Nephron progenitor cell (in vitro differentiated cells): ENCODE measurements around the gene RUNX3.

Source experiments
- DNase-seq: peaks from one replicate; pipeline ENCODE4 v3.0.0; 2021
- H3K27ac Mint-ChIP-seq: 2 replicates; pipeline ENCODE4 v1.8.0; 2021; ENCODE audit warnings: mild to moderate bottlenecking, moderate library complexity, mixed read lengths
- H3K27me3 Mint-ChIP-seq: 2 replicates; pipeline ENCODE4 v1.8.0; 2021; ENCODE audit warnings: mild to moderate bottlenecking, low read depth, mixed read lengths; ENCODE audit not compliant: poor library complexity
- H3K36me3 Mint-ChIP-seq: 2 replicates; pipeline ENCODE4 v1.8.0; 2021; ENCODE audit warnings: low read depth, mixed read lengths
- H3K4me1 Mint-ChIP-seq: 2 replicates; pipeline ENCODE4 v1.8.0; 2021; ENCODE audit warnings: mixed read lengths
- H3K4me3 Mint-ChIP-seq: 2 replicates; pipeline ENCODE4 v1.8.0; 2021; ENCODE audit warnings: mild to moderate bottlenecking, moderate library complexity, mixed read lengths
- H3K9me3 Mint-ChIP-seq: 2 replicates; pipeline ENCODE4 v1.8.0; 2021; ENCODE audit warnings: mild to moderate bottlenecking, moderate library complexity, mixed read lengths
- CTCF ChIP-seq: fragments of 200-600 bp; sonication (generic); IDR thresholded peaks from 2 replicates; pipeline ENCODE4 v1.5.0; 2021; ENCODE audit warnings: antibody characterized with exemption

RUNX3 gene

GRCh38 chr1:24957016-24957807 lies 27.1 kb upstream of the RUNX3 start:
- no peak overlapping the region for H3K4me3 Mint-ChIP-seq
- no peaks in the 10 kb centered on the region for H3K9me3 Mint-ChIP-seq
- TF ChIP-seq CTCF: no peak
- peaks cover 44% of the 10 kb centered on the region for H3K27me3 Mint-ChIP-seq
- no peaks in the 10 kb centered on the region for H3K36me3 Mint-ChIP-seq
- peaks cover 5% of the 10 kb centered on the region for H3K4me1 Mint-ChIP-seq
- DNase-seq: no peak
- H3K27ac Mint-ChIP-seq: no peak overlapping the region

GRCh38 chr1:24955779-24956365 lies 25.8 kb upstream of the RUNX3 start:
- H3K9me3 Mint-ChIP-seq: no peaks in the 10 kb centered on the region
- no peak for DNase-seq
- no peak overlapping the region for H3K4me3 Mint-ChIP-seq
- TF ChIP-seq CTCF: no peak
- no peaks in the 10 kb centered on the region for H3K36me3 Mint-ChIP-seq
- H3K27ac Mint-ChIP-seq: no peak overlapping the region
- peaks cover 5% of the 10 kb centered on the region for H3K4me1 Mint-ChIP-seq
- peaks cover 33% of the 10 kb centered on the region for H3K27me3 Mint-ChIP-seq

GRCh38 chr1:24955161-24955560 lies 25.1 kb upstream of the RUNX3 start:
- no peak for DNase-seq
- H3K27me3 Mint-ChIP-seq: peaks cover 37% of the 10 kb centered on the region
- no peak overlapping the region for H3K4me3 Mint-ChIP-seq
- H3K36me3 Mint-ChIP-seq: no peaks in the 10 kb centered on the region
- no peak for TF ChIP-seq CTCF
- H3K4me1 Mint-ChIP-seq: peaks cover 5% of the 10 kb centered on the region
- H3K27ac Mint-ChIP-seq: no peak overlapping the region
- H3K9me3 Mint-ChIP-seq: no peaks in the 10 kb centered on the region

- Mint-ChIP-seq H3K27ac (no peak overlapping the region), H3K27me3 (peaks cover 32% of the 10 kb centered on the region), H3K4me1 (peaks cover under 1% of the 10 kb centered on the region), H3K4me3 (no peak overlapping the region), H3K36me3 (no peaks in the 10 kb centered on the region), H3K9me3 (no peaks in the 10 kb centered on the region)
- no peak for DNase-seq
- TF ChIP-seq CTCF: no peak
These were observed 24.6 kb upstream of the RUNX3 start for GRCh38 chr1:24954631-24955030.

GRCh38 chr1:24954022-24954421 lies 23.9 kb upstream of the RUNX3 start:
- Mint-ChIP-seq H3K4me3 (no peak overlapping the region), H3K27me3 (peaks cover 33% of the 10 kb centered on the region), H3K27ac (no peak overlapping the region), H3K4me1 (no peaks in the 10 kb centered on the region), H3K9me3 (no peaks in the 10 kb centered on the region), H3K36me3 (no peaks in the 10 kb centered on the region)
- DNase-seq: no peak
- no peak for TF ChIP-seq CTCF

GRCh38 chr1:24952413-24952841 lies 22.4 kb upstream of the RUNX3 start:
- Mint-ChIP-seq H3K27ac (no peak overlapping the region), H3K27me3 (peaks cover 34% of the 10 kb centered on the region), H3K4me3 (no peak overlapping the region), H3K4me1 (no peaks in the 10 kb centered on the region), H3K36me3 (no peaks in the 10 kb centered on the region), H3K9me3 (no peaks in the 10 kb centered on the region)
- no peak for DNase-seq
- TF ChIP-seq CTCF: no peak
